NCI-H2081 (cell line): ENCODE results near the gene DGKB.

Source experiments
- DNase-seq, 2 experiments: peaks; one replicate each; lab custom pipeline; 2025; lab: John Stamatoyannopoulos, UW

DGKB gene

DNA sequence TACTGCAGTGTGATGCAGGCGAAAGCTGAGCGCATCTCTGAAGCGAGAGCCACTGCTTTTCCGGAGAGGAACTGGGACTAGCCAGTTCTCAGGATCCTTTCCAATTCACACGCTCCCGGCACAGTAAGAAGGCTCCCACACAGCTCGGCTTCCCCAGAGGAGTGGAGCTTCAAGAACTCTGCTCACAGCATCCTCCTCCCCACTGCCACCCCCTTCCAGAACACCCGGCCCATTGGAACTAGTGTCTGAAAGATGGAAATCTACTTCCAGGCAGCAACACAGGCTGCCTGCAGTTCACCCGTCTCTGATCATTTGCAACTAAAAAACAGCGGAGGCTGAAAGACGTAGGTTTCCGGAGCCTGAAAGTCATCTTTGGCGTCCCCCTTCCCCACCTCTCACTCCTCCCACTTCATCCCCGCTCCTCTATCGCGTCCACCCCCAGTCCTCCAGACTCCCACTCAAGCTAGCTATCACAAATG, at the start of gene DGKB:
TSS of gene DGKB (minus strand) at position 163 of the 479 bp plus-strand sequence.
- peak; percentile 54 to 76 for DNase-seq

DNA sequence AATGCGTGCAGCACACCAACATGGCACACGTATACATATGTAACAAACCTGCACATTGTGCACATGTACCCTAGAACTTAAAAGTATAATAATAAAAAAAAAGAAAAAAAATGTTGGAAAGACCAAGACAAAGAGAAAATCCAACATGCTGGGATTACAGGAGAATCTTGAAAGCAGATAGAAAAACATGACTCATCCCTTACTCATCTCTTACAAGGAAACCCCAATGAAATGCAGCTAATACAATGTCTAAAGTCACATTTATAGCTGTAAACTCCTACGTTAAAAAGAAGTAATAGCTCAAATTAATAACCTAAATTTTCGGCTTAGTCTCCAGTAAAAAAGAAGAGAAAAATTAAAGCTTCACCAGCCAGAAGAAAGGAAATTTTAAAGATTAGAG, 47.5 kb upstream of the DGKB start:
- no peak for DNase-seq

DNA sequence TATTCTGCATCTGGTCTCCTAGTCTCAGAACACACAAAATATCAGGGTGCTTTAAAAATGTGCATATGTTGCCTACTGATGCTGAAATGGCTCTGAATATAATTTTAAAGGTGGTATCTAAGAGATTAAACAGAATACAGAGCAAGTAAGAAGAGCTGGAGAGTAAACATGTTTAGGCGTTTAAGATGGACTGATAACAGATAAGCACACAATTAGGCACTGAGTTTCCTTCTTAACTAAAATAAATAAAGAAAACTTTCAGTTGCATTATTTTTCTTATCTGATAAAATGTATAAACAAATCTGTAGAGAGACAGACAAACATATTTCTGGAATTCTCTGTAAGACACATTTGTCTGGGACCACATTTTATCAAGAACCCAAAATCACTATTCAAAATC, 35.6 kb upstream of the DGKB start:
- DNase-seq, result no peak

DNA sequence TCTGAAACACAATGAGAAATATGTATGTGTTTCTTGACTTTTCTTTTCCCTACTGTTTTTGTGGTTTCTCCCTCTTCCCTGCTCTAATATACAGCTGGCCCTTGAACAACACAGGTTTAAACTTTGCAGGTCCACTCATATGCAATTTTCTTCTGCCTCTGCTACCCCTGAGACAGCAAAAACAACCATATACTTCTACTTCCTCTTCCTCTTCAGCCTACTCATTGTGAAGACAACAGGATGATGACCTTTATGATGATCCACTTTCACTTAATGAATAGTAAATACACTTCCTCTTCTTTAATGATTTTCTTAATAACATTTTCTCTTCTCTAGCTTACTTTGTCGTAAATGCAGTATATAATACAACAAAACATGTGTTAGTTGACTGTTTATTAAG, 35.0 kb upstream of the DGKB start:
- DNase-seq, result no peak

- DNase-seq, result no peak
Measured at GRCh38 chr7:14936554-14936953, 34.0 kb upstream of the DGKB start.

DNA sequence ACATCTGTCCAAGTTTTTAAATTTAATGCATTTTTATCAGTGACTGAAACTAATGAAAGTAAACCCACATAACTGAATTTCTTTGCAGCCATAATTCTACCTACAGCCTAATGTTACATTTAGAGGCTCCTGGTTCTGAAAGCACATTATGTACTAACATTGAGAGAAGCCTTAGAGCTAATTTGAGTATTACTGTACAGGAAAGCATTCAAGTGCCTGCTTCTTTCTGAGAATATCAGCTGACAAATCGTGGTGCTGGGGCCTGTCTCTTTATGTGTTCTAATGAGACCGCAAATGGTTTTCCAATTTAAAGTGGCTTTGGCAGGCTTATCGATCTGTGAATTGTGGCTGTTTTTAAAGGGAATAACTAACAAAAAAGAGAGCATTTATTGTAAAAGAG, 32.3 kb upstream of the DGKB start:
- no peak for DNase-seq

- no peak for DNase-seq
Measured at GRCh38 chr7:14931511-14932215, 29.1 kb upstream of the DGKB start.

GRCh38 chr7:14924398-14924797, 21.8 kb upstream of the DGKB start:
- DNase-seq, result peak in 1 of 2 experiments; percentile 39

DNA sequence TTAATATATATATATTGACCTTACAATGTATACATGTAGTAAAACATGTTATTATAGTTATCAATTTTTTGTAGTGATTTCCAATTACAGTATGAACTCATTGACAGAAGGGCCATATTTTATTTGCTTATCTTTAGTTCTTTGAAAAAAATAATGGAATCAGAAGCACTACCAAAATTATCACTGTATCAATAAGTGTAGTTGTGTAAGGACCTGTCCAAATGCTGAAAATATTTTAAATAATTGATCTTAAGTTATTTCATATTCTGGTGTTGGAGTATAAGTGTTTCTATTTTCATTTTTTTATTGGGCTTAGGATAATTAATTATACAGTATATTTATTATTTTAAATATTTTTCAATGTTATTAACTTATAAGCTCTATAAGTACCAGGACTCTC, 8.5 kb upstream of the DGKB start:
- DNase-seq, result no peak

GRCh38 chr7:14908697-14909096, 6.1 kb upstream of the DGKB start:
- no peak for DNase-seq

GRCh38 chr7:14905764-14906163, 3.2 kb upstream of the DGKB start:
- no peak for DNase-seq

- peak; percentile 12 to 66 for DNase-seq
Measured at GRCh38 chr7:14900051-14900450, 2.5 kb downstream of the DGKB start.

DNA sequence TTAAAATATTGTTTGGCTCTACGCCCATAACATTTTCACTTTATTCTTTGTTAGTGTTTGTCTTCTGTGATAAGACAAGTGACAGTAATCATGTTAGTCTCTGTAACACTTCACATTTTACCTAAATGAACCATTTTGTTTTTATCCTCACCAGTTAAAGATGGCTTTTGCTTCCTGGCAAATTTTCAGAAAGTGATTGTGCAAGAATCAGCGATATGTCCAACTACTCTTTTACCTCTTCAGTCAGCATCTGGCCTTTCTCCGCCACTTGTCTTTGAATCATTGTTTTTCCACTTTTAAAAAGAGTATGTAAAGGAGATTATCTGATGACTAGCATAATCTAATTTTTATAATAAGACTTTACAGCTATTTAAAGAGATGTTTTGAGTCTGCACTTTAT, 3.5 kb downstream of the DGKB start:
- peak; percentile 36 to 84 for DNase-seq

DNA sequence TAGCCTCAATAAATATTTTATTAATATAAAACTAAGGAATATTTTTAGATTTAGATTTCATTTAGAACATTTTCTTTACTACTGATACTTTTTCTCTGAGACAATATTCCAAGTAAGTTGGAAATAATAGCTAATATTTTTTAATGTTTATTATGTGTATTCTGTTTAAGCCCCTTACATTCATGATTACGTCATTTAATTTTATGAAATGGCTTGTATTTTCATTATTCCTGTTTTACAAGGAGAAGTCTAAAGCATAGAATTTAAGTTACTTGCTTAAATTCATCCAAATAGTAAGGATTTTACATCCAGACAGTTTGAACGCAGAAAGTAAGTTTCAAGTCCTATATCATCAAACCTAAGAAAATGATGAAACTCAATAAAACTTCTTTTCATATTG, 6.1 kb downstream of the DGKB start:
- DNase-seq, result no peak

- no peak for DNase-seq
Measured at GRCh38 chr7:14894826-14895225, 7.7 kb downstream of the DGKB start.

GRCh38 chr7:14892961-14893360, 9.6 kb downstream of the DGKB start:
- no peak for DNase-seq

- DNase-seq, result no peak
Measured at GRCh38 chr7:14891289-14891688, 11.3 kb downstream of the DGKB start.

DNA sequence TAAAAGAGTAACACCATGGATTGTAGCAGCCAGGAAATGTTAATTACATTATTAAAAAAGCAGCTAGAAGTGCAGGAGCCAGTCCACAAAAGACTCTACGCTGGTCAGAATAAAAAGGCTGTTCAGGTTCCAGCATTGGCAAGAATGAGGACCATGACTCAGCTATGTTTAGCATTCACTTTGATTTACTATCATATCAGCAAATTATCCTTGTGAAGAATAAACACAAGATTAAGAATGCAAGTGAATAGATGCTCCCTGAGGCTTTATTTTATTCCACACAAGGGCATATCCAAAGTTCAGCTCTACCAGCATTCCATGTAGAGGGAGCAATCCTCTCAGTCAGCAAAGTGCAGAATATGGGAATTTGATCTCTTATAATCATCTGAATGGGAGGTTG, 13.6 kb downstream of the DGKB start:
- peak in 1 of 2 experiments; percentile 48 for DNase-seq

DNA sequence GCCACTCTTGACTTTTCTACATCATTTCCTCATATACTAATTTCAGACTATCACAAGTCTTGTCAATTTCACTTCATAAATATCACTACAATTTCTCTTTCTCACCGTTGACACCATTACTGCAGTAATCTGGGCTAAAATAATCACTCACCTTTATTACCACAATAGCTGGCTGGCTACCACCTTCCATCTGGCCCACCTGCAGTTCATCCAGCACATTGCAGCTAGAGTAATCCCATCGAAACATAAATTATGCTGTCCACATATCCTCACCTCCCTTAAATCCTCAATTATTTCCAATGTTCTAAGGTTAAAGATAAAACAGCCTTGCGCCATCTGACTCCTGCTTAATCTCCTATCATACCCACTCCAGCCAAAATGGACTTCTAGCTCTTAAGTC, 16.0 kb downstream of the DGKB start:
- DNase-seq, result peak; percentile 33 to 61

DNA sequence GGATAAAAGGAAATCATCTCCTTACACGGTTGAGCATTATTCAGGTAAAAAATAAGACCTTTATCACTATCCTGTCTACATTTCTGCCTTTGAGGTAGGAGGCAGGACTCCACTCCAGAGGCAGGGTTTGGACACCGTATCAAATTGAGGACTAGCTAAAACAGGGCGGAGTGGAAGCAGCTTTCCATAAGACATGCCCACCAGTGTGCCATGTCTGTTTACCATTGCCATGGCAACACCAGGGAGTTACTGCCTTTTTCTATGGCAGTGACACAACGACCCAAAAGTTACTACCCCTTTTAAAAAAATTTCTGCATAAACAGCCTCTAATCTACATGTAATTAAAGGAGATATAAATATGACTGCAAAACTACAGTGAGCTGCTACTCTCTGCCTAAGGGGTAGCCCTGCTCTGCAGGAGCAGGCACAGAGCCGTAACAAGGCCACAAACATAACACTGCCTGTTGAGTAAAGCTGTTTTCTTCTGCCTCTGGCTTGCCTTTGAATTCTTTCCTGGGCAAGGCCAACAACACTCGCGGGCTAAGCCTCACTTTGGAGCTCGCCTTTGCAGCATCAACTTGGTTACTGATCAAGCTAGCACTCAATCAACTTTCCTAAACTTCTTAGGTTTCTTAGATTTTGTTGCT, 26.5 kb downstream of the DGKB start:
- DNase-seq, result peak in 1 of 2 experiments; percentile 26

- DNase-seq, result no peak
Measured at GRCh38 chr7:14871880-14872279, 30.7 kb downstream of the DGKB start.

DNA sequence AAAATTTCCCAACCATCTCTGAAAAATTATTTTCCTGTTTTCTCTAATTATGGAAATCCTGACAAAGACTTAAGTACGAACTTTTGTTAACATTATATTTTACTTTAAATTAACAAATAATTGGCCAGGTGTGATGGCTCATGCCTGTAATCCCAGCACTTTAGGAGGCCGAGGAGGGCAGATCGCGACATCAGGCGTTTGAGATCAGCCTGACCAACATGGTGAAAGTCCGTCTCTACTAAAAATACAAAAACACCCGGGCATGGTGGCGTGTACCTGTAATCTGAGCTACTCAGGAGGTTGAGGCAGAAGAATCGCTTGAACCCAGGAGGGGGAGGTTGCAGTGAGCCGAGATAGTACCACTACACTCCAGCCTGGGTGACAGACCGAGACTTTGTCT, 32.2 kb downstream of the DGKB start:
- no peak for DNase-seq

DNA sequence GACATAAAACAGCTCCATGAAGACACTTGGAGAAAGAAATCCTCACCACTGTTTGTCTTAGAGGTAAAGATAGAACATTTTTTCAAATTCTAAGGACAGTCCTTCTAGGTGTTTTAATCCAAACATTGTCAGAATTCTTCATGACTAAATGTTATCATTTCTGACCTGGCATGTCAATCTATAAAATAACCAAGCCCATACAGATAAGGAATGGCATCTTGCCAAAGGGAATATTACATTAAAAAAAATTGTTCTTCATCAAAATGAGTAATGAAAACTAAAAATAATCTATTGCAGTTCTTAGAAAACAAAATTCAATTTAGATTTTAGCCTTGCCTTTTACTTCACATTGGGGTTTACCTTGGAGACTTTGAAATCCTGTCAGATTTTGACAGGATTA, 33.6 kb downstream of the DGKB start:
- DNase-seq, result no peak

GRCh38 chr7:14861456-14861855, 41.1 kb downstream of the DGKB start:
- DNase-seq, result peak in 1 of 2 experiments; percentile 23
